ENCODE measurements around the gene AIMP1.
A peak's percentile ranks its signal among the peaks of the same experiment; 100 is the strongest.

The AIMP1 gene

DNA sequence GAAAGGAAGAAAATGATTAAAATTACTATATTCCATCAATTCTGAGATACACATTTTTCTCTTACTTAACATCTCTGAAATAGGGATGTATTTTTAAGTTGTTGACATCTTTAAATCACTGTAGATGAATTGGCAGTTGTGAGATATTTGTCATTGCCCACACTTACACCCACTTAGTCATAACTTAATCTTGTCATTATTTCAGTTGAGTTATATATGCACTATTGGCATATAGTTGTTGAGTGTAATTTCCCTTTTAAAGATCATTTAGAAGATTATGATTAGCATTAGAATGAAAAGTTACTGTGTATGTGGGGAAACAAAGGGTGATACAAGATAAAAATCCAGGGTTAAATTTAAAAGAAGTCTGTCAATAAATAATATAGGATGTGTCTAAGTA, 2.2 kb downstream of the AIMP1 start:
- TF ChIP-seq YY1 (IDR thresholded peaks at IDR 0.05; ENCODE audit: low read depth): no peak
- TF ChIP-seq EGR1 (IDR thresholded peaks at IDR 0.05): no peak
- no peak for TF ChIP-seq CEBPB (IDR thresholded peaks at IDR 0.05)
- no peak for TF ChIP-seq ZBTB7A (IDR thresholded peaks at IDR 0.05; ENCODE audit: low read depth)
- TF ChIP-seq, protein P1, sequence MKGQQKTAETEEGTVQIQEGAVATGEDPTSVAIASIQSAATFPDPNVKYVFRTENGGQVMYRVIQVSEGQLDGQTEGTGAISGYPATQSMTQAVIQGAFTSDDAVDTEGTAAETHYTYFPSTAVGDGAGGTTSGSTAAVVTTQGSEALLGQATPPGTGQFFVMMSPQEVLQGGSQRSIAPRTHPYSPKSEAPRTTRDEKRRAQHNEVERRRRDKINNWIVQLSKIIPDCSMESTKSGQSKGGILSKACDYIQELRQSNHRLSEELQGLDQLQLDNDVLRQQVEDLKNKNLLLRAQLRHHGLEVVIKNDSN (IDR thresholded peaks at IDR 0.05): no peak
- no peak for TF ChIP-seq TEAD4 (IDR thresholded peaks at IDR 0.05)
- no peak for TF ChIP-seq TAF1 (IDR thresholded peaks at IDR 0.05; ENCODE audit: low read depth)
- TF ChIP-seq, protein P2, sequence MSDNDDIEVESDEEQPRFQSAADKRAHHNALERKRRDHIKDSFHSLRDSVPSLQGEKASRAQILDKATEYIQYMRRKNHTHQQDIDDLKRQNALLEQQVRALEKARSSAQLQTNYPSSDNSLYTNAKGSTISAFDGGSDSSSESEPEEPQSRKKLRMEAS (IDR thresholded peaks at IDR 0.05): no peak
- TF ChIP-seq TCF12 (IDR thresholded peaks at IDR 0.05; ENCODE audit: low read depth): no peak
- TF ChIP-seq CREB1 (IDR thresholded peaks at IDR 0.05; ENCODE audit: low read depth): no peak
- TF ChIP-seq RAD21 (IDR thresholded peaks at IDR 0.05; ENCODE audit: low read depth): no peak
- no peak for TF ChIP-seq NFIC (IDR thresholded peaks at IDR 0.05)
- TF ChIP-seq, protein P3, sequence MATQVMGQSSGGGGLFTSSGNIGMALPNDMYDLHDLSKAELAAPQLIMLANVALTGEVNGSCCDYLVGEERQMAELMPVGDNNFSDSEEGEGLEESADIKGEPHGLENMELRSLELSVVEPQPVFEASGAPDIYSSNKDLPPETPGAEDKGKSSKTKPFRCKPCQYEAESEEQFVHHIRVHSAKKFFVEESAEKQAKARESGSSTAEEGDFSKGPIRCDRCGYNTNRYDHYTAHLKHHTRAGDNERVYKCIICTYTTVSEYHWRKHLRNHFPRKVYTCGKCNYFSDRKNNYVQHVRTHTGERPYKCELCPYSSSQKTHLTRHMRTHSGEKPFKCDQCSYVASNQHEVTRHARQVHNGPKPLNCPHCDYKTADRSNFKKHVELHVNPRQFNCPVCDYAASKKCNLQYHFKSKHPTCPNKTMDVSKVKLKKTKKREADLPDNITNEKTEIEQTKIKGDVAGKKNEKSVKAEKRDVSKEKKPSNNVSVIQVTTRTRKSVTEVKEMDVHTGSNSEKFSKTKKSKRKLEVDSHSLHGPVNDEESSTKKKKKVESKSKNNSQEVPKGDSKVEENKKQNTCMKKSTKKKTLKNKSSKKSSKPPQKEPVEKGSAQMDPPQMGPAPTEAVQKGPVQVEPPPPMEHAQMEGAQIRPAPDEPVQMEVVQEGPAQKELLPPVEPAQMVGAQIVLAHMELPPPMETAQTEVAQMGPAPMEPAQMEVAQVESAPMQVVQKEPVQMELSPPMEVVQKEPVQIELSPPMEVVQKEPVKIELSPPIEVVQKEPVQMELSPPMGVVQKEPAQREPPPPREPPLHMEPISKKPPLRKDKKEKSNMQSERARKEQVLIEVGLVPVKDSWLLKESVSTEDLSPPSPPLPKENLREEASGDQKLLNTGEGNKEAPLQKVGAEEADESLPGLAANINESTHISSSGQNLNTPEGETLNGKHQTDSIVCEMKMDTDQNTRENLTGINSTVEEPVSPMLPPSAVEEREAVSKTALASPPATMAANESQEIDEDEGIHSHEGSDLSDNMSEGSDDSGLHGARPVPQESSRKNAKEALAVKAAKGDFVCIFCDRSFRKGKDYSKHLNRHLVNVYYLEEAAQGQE (IDR thresholded peaks at IDR 0.05; ENCODE audit: low read depth): no peak
- TF ChIP-seq FOXM1 (IDR thresholded peaks at IDR 0.05; ENCODE audit: borderline replicate concordance, low read depth): no peak

DNA sequence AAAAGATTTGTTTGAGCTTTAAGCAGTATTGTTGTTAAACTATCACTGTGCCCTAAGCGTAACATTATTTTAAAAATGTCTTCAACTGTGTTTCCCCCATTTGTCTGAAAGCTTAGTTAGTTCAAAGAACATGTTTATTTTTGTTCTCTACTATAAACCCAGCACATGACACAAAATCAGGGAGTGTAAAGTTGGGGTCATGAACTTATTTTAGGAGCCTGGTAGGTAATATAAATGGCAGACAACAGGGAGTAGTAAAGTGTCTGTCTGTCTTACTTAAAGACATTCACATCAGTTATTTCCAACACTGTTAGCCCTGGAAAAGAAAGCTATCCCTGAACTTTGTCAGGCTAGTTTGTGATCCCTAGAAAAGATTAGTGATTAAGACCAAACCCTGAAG, 3.9 kb downstream of the AIMP1 start:
- TF ChIP-seq YY1 (IDR thresholded peaks at IDR 0.05; ENCODE audit: low read depth) (no peak), TEAD4 (IDR thresholded peaks at IDR 0.05) (no peak), CREB1 (IDR thresholded peaks at IDR 0.05; ENCODE audit: low read depth) (no peak), FOXM1 (IDR thresholded peaks at IDR 0.05; ENCODE audit: borderline replicate concordance, low read depth) (no peak), TCF12 (IDR thresholded peaks at IDR 0.05; ENCODE audit: low read depth) (no peak), RAD21 (IDR thresholded peaks at IDR 0.05; ENCODE audit: low read depth) (no peak), CEBPB (IDR thresholded peaks at IDR 0.05) (no peak), EGR1 (IDR thresholded peaks at IDR 0.05) (no peak), EP300 (IDR thresholded peaks at IDR 0.05; ENCODE audit: borderline replicate concordance) (no peak), NFIC (IDR thresholded peaks at IDR 0.05) (no peak)
- TF ChIP-seq, protein P1 (IDR thresholded peaks at IDR 0.05): no peak
- TF ChIP-seq, protein P2 (IDR thresholded peaks at IDR 0.05): no peak

DNA sequence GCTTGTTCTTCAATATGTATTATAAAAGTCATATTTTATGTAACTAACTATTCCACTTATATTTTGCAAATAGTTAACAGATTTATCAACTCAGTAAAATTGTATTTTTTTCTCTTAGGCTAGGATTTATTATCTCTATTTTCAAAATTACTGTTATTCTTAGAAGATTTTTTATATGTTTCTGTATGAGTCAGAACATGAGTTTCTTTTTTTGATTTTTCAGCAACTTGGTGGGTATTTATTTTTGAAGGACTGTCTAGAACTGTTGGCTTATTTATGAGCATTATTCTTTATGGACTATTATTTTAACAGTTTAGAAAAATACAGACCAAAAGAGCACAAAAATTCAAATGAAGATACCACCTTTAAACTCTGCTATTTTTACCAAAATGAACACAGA, 6.8 kb downstream of the AIMP1 start:
- no peak for TF ChIP-seq EP300 (IDR thresholded peaks at IDR 0.05; ENCODE audit: borderline replicate concordance)
- TF ChIP-seq NFIC (IDR thresholded peaks at IDR 0.05): no peak
- no peak for TF ChIP-seq ZBTB7A (IDR thresholded peaks at IDR 0.05; ENCODE audit: low read depth)
- no peak for TF ChIP-seq EGR1 (IDR thresholded peaks at IDR 0.05)
- TF ChIP-seq, protein P3 (IDR thresholded peaks at IDR 0.05; ENCODE audit: low read depth): no peak

DNA sequence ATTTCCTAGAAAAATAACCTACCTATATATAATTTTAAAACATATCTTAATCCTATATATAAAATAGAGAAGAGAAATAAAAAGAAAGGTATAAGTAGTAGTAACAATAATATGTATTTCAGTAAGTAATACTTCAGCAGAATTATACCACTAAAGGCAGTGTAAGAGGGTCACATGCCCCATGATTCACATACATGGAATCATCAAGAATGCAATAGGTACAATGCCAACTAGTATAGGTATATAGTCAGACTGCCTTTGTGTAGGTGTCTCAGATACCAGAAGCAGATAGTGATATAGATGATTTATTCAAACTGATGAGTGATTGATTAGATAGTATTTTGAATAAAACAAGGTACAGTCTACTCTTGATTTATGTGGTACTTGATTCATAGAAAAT, 9.4 kb downstream of the AIMP1 start:
- TF ChIP-seq EP300 (IDR thresholded peaks at IDR 0.05; ENCODE audit: borderline replicate concordance) (no peak), ZBTB7A (IDR thresholded peaks at IDR 0.05; ENCODE audit: low read depth) (no peak), TCF12 (IDR thresholded peaks at IDR 0.05; ENCODE audit: low read depth) (no peak)
- TF ChIP-seq, protein P1 (IDR thresholded peaks at IDR 0.05): peak; percentile 65

DNA sequence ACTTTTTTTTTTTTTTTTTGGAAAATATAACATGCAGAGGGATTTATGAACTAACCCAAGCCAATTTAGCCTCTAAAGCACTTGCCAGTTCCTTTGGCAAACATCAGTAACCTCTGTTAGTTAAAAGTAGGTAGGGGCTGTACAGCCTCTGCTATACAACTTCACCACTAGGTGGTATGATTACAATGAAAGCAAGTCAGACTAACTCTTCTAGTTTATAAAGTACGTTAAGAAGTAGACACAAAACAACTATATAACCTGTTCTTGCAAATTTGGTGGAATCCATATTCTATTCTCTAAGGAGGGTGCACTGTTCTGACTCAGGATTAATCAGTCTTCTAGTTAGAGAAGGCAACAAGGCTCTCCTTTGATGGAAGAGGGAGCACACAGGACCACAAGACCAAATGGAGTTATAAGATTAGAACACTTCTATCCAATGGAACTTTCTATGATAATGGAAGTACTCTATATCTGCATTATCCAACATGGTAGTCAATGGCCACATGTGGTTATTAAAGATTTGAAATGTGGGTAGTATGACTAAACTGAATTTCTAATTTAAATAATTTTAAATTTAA, 12.8 kb downstream of the AIMP1 start:
- TF ChIP-seq RAD21 (IDR thresholded peaks at IDR 0.05; ENCODE audit: low read depth) (peak; percentile 31), FOXM1 (IDR thresholded peaks at IDR 0.05; ENCODE audit: borderline replicate concordance, low read depth) (no peak), ZBTB7A (IDR thresholded peaks at IDR 0.05; ENCODE audit: low read depth) (no peak)
- TF ChIP-seq, protein P2 (IDR thresholded peaks at IDR 0.05): no peak

DNA sequence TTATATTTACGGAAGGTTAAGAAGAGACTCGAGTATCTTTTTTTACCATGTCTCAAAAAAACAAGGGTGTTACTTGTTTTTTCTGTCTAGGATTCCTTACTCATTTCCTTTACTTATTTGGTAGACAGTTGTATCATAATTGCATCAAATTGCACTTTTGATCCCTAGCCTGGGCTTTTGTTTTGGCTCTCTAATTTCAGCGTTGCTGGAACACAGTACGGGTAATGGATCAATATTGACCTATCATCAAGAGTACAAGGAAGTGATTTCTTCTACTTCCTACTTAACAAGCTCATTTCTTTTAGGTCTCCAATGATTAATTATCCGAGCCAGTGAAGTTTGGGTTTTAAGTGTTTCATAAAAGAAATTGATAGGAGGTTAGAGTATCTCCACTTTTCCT, 16.8 kb downstream of the AIMP1 start:
- TF ChIP-seq EGR1 (IDR thresholded peaks at IDR 0.05): no peak
- no peak for TF ChIP-seq CEBPB (IDR thresholded peaks at IDR 0.05)
- TF ChIP-seq, protein P2 (IDR thresholded peaks at IDR 0.05): no peak
- TF ChIP-seq YY1 (IDR thresholded peaks at IDR 0.05; ENCODE audit: low read depth): no peak
- TF ChIP-seq, protein P3 (IDR thresholded peaks at IDR 0.05; ENCODE audit: low read depth): no peak
- no peak for TF ChIP-seq TAF1 (IDR thresholded peaks at IDR 0.05; ENCODE audit: low read depth)

Data from Ishikawa (cell line).